Stomach (tissue), 4 donors: ENCODE measurements around the gene CDC42.

ENCODE experiments used
- CTCF ChIP-seq, 7 experiments: fragments of 450-650 bp in 4 of 7; fragments of 200-600 bp in 3 of 7; sonication (generic) in 3 of 7; IDR thresholded peaks; one replicate each; pipeline ENCODE4 v1.5.1; 2016 to 2019; ENCODE audit warnings: antibody characterized with exemption in 7 of 7, control low read depth in 2 of 7, mild to moderate bottlenecking in 1 of 7
- POLR2A ChIP-seq, 4 donors: fragments of 450-650 bp; IDR thresholded peaks; one replicate each; pipeline ENCODE4 v1.6.1; 2016; ENCODE audit warnings: antibody characterized with exemption in 4 of 4, control low read depth in 2 of 4, mild to moderate bottlenecking in 1 of 4, moderate library complexity in 1 of 4

GRCh38 chr1:22128392-22128791 lies 75.9 kb downstream of the CDC42 start:
- TF ChIP-seq CTCF (IDR thresholded peaks at IDR 0.05) (no peak), POLR2A (IDR thresholded peaks at IDR 0.05) (no peak)
